ENCODE data around the gene SPATA31E1. TPM values are rescaled to one million over a fixed set of nuclear protein-coding genes. Genes with fewer than 3 reads are reported as not detected.
A peak's percentile ranks its signal among the peaks of the same experiment; 100 is the strongest.

SPATA31E1 gene
- total and polyA plus RNA-seq, 2 donors (not counting 1 experiment from before 2014, with no cell fraction given): not detected

DNA sequence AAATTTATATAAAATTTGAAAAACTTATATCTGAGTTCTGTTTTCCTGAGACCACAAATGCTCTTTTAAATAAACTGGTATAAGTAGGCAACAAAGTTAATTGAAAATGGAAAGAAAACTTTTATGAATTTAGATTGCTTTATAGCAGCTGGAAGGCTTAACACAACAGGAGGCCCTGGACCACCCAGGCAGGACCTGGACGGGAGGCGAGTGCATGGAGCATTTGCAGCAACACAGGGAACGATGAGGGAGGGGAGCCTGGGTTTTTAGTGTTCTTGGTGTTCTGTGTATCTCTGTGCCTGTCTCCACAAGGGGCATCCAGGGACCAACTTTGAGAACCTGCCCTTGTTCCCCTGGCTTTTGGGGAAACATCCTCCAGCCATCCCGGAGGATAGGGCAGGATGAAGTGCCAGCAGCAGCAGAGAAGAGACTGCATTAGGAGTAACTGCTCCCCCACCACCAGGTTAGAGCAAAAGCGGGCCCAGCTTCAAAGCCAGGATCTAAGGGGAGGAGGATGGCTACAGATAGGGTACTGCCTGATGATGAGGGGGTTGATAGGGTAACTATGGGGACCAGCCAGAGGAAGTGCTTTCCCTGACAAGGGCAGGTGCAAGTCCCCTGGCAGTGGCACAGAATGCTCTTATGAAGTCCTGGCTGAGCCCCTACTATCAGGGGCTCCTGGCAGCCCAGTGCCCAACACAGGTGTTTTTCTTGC is 6.7 kb upstream of the SPATA31E1 start:
- Histone ChIP-seq H2AFZ (ENCODE audit: low read length) (no peak overlapping the region), H4K20me1 (ENCODE audit: control insufficient read depth, extremely low read depth, insufficient read depth, low read length) (no peaks in the 10 kb centered on the region), H3K79me2 (ENCODE audit: control insufficient read depth, insufficient read depth, low read length) (no peaks in the 10 kb centered on the region), H3K27me3 (ENCODE audit: control insufficient read depth, insufficient read depth, low read length) (no peaks in the 10 kb centered on the region), H3K9ac (ENCODE audit: insufficient read depth, low read length) (no peak overlapping the region), H3K27ac (ENCODE audit: insufficient read depth, low read length) (no peak overlapping the region), H3K36me3 (ENCODE audit: control insufficient read depth, insufficient read depth, low read length) (no peaks in the 10 kb centered on the region), H3K4me1 (ENCODE audit: control insufficient read depth, extremely low read depth, insufficient read depth, low read length) (peaks cover 3% of the 10 kb centered on the region), H3K9me3 (ENCODE audit: control insufficient read depth, insufficient read depth, low read depth, low read length) (no peaks in the 10 kb centered on the region), H3K4me3 (replicated peaks in 1 of 4; ENCODE audit: control extremely low read depth in 1 of 4, insufficient read depth in 1 of 4, low read depth in 3 of 4, low read length in 4 of 4) (no peak overlapping the region), H3K4me2 (ENCODE audit: extremely low read depth, insufficient read depth, low read length) (no peak overlapping the region)
- DNase-seq (ENCODE audit: low read depth in 2 of 2): no peak
- TF ChIP-seq, protein P1, sequence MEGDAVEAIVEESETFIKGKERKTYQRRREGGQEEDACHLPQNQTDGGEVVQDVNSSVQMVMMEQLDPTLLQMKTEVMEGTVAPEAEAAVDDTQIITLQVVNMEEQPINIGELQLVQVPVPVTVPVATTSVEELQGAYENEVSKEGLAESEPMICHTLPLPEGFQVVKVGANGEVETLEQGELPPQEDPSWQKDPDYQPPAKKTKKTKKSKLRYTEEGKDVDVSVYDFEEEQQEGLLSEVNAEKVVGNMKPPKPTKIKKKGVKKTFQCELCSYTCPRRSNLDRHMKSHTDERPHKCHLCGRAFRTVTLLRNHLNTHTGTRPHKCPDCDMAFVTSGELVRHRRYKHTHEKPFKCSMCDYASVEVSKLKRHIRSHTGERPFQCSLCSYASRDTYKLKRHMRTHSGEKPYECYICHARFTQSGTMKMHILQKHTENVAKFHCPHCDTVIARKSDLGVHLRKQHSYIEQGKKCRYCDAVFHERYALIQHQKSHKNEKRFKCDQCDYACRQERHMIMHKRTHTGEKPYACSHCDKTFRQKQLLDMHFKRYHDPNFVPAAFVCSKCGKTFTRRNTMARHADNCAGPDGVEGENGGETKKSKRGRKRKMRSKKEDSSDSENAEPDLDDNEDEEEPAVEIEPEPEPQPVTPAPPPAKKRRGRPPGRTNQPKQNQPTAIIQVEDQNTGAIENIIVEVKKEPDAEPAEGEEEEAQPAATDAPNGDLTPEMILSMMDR (conservative IDR thresholded peaks at IDR 0.05 in 1 of 2, IDR thresholded peaks at IDR 0.05 in 1 of 2; ENCODE audit: low read depth in 1 of 2, low read length in 2 of 2): no peak
- no peak for TF ChIP-seq EZH2 (IDR thresholded peaks at IDR 0.05; ENCODE audit: low read length, missing control alignments)

DNA sequence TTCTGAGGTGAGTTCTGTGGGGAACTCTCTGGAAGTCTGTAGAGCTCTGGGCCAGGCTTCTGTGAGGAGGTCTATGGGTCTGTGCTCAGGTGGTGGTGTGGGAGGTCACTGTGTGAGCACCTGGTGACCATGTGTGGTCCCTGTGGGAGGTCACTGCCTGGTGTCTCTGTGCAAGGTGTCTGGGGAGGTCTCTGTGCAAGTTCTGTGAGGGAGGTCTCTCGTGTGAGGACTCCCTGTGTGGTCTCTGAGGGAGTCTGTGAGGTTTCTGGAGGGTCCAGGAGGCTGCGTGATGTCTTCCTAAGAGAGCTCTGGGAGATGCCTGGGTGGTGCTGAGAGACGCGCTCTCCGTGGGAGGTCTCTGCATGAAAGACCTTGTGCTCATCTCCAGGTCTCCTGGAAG is 6.0 kb upstream of the SPATA31E1 start:
- no peak overlapping the region for H3K4me3 ChIP-seq (replicated peaks in 1 of 4; ENCODE audit: control extremely low read depth in 1 of 4, insufficient read depth in 1 of 4, low read depth in 3 of 4, low read length in 4 of 4)
- H3K9ac ChIP-seq (ENCODE audit: insufficient read depth, low read length): no peak overlapping the region
- H2AFZ ChIP-seq (ENCODE audit: low read length): no peak overlapping the region
- no peak for DNase-seq (ENCODE audit: low read depth in 2 of 2)
- no peak for TF ChIP-seq EZH2 (IDR thresholded peaks at IDR 0.05; ENCODE audit: low read length, missing control alignments)
- TF ChIP-seq, protein P1 (conservative IDR thresholded peaks at IDR 0.05 in 1 of 2, IDR thresholded peaks at IDR 0.05 in 1 of 2; ENCODE audit: low read depth in 1 of 2, low read length in 2 of 2): no peak
- H3K27me3 ChIP-seq (ENCODE audit: control insufficient read depth, insufficient read depth, low read length): no peaks in the 10 kb centered on the region
- H3K4me1 ChIP-seq (ENCODE audit: control insufficient read depth, extremely low read depth, insufficient read depth, low read length): peaks cover 3% of the 10 kb centered on the region
- H3K79me2 ChIP-seq (ENCODE audit: control insufficient read depth, insufficient read depth, low read length): no peaks in the 10 kb centered on the region
- no peaks in the 10 kb centered on the region for H4K20me1 ChIP-seq (ENCODE audit: control insufficient read depth, extremely low read depth, insufficient read depth, low read length)
- H3K4me2 ChIP-seq (ENCODE audit: extremely low read depth, insufficient read depth, low read length): no peak overlapping the region
- H3K27ac ChIP-seq (ENCODE audit: insufficient read depth, low read length): no peak overlapping the region
- no peaks in the 10 kb centered on the region for H3K9me3 ChIP-seq (ENCODE audit: control insufficient read depth, insufficient read depth, low read depth, low read length)
- no peaks in the 10 kb centered on the region for H3K36me3 ChIP-seq (ENCODE audit: control insufficient read depth, insufficient read depth, low read length)

DNA sequence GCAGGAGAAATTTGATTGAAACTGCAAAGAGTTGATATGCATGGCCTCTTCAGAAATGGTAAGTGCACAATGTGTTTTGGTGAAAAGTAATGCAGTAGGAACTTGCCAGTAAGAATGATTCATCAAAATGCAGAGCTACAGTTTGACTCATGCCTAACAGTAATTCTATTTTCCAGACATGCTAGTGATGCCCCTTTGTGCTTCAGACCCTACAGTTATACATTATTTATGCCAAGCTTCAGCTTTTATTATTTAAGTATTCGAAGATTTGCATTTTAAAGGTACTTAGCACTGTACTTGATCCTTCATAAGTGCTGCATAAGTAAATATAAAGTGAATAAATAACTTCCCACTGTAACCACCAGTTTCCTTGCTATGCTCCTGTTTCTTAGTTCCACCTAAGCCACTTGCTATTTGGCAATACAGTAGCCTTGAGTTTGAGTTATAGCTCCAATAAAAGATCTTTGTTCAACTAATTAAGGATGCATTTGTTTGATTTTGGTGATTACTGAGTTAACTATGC is 3.6 kb upstream of the SPATA31E1 start:
- Histone ChIP-seq H3K36me3 (ENCODE audit: control insufficient read depth, insufficient read depth, low read length) (no peaks in the 10 kb centered on the region), H3K4me2 (ENCODE audit: extremely low read depth, insufficient read depth, low read length) (peak overlapping the region; percentile 45), H3K27me3 (ENCODE audit: control insufficient read depth, insufficient read depth, low read length) (no peaks in the 10 kb centered on the region), H2AFZ (ENCODE audit: low read length) (no peak overlapping the region), H3K27ac (ENCODE audit: insufficient read depth, low read length) (peak overlapping the region; percentile 26), H3K9me3 (ENCODE audit: control insufficient read depth, insufficient read depth, low read depth, low read length) (no peaks in the 10 kb centered on the region), H3K9ac (ENCODE audit: insufficient read depth, low read length) (no peak overlapping the region), H4K20me1 (ENCODE audit: control insufficient read depth, extremely low read depth, insufficient read depth, low read length) (no peaks in the 10 kb centered on the region), H3K4me1 (ENCODE audit: control insufficient read depth, extremely low read depth, insufficient read depth, low read length) (peaks cover 3% of the 10 kb centered on the region), H3K79me2 (ENCODE audit: control insufficient read depth, insufficient read depth, low read length) (no peaks in the 10 kb centered on the region), H3K4me3 (replicated peaks in 1 of 4; ENCODE audit: control extremely low read depth in 1 of 4, insufficient read depth in 1 of 4, low read depth in 3 of 4, low read length in 4 of 4) (no peak overlapping the region)
- no peak for TF ChIP-seq EZH2 (IDR thresholded peaks at IDR 0.05; ENCODE audit: low read length, missing control alignments)
- TF ChIP-seq, protein P1 (conservative IDR thresholded peaks at IDR 0.05 in 1 of 2, IDR thresholded peaks at IDR 0.05 in 1 of 2; ENCODE audit: low read depth in 1 of 2, low read length in 2 of 2): no peak
- peak; percentile 85 to 91 for DNase-seq (ENCODE audit: low read depth in 2 of 2)

All from fibroblast of lung (primary cell).